Coronary artery (tissue), 2 donors: ENCODE results near the gene VIT.
"Not testable (repeated sequence)": the region's sequence is repeated elsewhere in the genome, so short reads cannot be mapped to it uniquely, and the experiment has no call there.

Source experiments
- DNase-seq: peaks from one replicate; pipeline ENCODE4 v3.0.0-alpha.2; 2017; ENCODE audit warnings: low spot score
- H3K27ac ChIP-seq, 2 donors: fragments of 200-600 bp; sonication (generic); one replicate each; pipeline ENCODE4 v1.5.1; 2016 to 2019
- H3K4me3 ChIP-seq: fragments of 200-600 bp; sonication (generic); 2 replicates; pipeline ENCODE4 v1.5.1; 2016; ENCODE audit warnings: mild to moderate bottlenecking, moderate library complexity
- TF ChIP-seq, protein P1 (sequence below): fragments of 200-600 bp; sonication (generic); IDR thresholded peaks from one replicate; pipeline ENCODE4 v1.5.1; 2019; ENCODE audit warnings: antibody characterized with exemption

The VIT gene

DNA sequence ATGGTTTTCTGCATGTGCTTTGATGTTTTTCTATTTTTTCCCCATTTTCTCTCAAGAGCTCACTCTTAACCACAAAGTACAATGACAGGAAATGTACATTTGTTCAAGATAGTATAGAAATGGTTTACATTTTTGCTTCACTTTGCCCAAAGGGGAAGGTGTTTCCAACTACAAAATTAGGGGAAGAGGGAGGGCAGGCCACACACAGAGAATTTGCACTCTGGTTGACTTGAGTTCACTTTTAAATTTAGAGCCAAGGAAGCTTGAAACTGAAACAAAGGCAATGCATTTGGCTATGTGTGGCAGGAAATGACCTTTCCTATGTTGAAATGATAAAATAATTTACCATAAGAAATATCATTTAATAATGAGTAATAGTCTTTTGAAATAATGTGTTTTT lies 19.1 kb upstream of the VIT start:
- TF ChIP-seq, protein P1, sequence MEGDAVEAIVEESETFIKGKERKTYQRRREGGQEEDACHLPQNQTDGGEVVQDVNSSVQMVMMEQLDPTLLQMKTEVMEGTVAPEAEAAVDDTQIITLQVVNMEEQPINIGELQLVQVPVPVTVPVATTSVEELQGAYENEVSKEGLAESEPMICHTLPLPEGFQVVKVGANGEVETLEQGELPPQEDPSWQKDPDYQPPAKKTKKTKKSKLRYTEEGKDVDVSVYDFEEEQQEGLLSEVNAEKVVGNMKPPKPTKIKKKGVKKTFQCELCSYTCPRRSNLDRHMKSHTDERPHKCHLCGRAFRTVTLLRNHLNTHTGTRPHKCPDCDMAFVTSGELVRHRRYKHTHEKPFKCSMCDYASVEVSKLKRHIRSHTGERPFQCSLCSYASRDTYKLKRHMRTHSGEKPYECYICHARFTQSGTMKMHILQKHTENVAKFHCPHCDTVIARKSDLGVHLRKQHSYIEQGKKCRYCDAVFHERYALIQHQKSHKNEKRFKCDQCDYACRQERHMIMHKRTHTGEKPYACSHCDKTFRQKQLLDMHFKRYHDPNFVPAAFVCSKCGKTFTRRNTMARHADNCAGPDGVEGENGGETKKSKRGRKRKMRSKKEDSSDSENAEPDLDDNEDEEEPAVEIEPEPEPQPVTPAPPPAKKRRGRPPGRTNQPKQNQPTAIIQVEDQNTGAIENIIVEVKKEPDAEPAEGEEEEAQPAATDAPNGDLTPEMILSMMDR: no peak
- no peak for DNase-seq
- no peak overlapping the region for H3K27ac ChIP-seq
- H3K4me3 ChIP-seq: no peak overlapping the region

DNA sequence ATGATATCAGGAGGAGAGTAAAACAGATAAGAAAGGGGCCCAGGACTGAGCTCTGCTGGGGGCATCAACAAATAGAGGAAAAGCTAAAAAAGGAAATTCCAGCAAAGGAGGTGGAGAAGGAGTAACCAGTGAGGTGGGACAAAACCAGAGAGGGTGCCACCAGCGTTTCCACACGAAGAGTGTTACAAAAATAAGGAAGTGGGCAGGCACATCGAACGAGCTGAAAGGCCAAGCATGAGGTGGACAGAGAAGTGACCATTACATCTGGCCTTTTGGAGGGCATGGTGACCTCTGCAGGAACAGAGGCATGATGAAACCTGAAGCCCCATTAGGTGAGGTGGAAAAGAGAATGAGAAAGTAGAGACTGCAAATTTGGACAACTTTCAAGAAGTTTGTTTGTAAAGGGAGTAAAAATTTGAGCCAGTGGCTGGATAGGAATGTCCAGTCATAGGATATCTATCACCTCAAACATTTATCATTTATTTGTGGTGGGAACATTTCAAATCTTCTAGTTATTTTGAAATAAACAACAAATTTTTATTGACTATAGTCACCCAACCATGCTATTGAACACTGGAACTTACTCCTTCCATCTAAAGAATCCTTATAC lies 18.4 kb upstream of the VIT start:
- H3K4me3 ChIP-seq: no peak overlapping the region
- no peak overlapping the region for H3K27ac ChIP-seq
- TF ChIP-seq, protein P1: no peak
- DNase-seq: no peak

DNA sequence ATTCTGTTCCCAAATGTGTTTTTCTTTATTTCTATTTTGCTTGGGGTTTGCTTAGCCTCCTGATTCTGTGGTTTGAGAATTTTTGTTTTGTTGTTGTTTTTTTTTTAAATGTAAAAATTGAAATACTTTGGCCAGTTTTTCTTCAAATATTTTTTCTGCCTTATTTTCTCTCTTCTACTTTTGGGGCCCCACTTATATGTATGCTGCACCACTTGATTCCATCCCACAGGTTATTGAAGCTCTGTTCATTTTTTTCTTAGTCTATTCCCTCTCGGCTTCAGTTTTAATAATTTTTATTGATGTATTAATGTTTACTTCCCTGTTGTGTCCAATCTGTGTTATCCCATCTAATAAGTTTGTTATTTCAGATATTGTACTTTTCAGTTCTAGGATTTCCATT lies 17.7 kb upstream of the VIT start:
- Histone ChIP-seq H3K4me3 (no peak overlapping the region), H3K27ac (no peak overlapping the region)
- no peak for DNase-seq
- TF ChIP-seq, protein P1: no peak

DNA sequence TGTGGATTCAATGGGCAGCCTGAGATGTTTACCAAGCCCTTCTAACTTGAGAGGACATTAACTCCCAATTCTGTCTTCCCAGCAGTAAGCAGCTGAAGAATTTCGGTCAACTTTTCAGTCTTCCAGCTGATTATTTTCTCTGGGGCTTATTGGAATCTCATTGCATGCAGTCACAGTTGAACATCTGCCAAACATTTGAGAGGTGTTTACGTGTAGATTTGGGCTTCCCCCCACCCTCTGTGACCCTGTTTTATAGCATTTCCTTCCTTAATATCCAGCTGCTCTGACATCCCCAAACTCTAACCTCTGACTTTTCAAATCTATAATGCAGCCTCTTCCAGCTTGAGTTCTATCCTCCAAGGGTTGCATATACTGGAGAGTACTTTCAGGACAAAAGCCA lies 16.5 kb upstream of the VIT start:
- no peak for DNase-seq
- Histone ChIP-seq H3K27ac (no peak overlapping the region), H3K4me3 (no peak overlapping the region)
- TF ChIP-seq, protein P1: no peak

DNA sequence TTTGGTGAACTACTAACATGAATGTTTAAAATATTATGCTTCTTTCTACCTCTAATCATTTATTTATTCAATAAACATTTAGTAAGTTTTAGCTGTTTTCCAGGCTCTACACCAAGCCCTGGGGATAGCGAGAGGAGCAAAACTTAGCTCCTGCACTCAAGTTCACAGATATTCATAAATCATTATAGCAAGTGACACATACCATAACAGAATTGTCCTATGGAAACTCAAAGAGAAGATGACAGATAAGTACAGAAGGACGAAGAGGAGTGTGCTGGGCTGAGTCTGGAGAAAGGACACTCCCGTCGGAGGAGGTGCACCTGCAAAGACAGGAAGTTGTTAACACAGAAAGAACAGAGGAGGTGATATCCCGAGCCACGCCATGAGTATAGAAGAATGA lies 13.9 kb upstream of the VIT start:
- Histone ChIP-seq H3K4me3 (no peak overlapping the region), H3K27ac (no peak overlapping the region)
- TF ChIP-seq, protein P1: no peak
- DNase-seq: no peak

DNA sequence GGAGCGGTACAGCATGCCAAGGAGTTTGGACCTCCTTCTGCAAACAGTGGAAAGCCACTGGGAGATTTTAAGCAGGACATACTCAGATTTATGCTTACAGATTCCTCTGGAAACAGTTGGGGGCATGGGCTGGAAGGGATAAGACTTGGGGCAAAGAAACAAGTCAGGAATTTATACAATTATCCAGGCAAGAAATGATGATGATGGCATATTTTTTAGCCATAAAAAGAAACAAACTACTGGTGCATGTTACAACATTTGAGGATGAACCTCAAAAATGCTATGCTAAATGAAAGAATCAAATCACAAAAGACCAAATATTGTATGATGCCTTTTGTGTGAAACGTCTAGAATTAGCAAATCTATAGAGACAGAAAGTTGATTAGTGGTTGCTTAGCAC lies 13.5 kb upstream of the VIT start:
- no peak overlapping the region for H3K4me3 ChIP-seq
- TF ChIP-seq, protein P1: no peak
- H3K27ac ChIP-seq: no peak overlapping the region
- no peak for DNase-seq

DNA sequence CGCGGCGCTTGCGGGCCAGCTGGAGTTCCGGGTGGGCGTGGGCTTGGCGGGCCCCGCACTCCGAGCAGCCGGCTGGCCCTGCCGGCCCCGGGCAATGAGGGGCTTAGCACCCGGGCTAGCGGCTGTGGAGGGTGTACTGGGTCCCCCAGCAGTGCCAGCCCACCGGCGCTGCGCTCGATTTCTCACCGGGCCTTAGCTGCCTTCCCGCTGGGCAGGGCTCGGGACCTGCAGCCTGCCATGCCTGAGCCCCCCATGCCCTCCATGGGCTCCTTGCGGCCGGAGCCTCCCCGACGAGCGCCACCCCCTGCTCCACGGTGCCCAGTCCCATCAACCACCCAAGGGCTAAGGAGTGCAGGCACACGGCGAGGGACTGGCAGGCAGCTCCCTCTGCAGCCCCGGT lies 8.2 kb upstream of the VIT start:
- not testable (repeated sequence) for H3K27ac ChIP-seq, DNase-seq, H3K4me3 ChIP-seq

DNA sequence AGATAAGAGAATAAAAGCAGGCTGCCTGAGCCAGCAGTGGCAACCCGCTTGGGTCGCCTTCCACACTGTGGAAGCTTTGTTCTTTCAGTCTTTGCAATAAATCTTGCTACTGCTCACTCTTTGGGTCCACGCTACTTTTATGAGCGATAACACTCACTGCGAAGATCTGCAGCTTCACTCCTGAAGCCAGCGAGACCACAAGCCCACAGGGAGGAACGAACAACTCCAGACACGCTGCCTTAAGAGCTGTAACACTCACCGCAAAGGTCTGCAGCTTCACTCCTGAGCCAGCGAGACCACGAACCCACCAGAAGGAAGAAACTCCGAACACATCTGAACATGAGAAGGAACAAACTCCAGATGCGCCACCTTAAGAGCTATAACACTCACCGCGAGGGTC lies 7.5 kb upstream of the VIT start:
- not testable (repeated sequence) for H3K4me3 ChIP-seq

More for the DNA sequence above, 7.5 kb upstream of the VIT start:
- DNase-seq, H3K27ac ChIP-seq: not testable (repeated sequence)
